ENCODE results near the gene FZD1.

FZD1 gene

DNA sequence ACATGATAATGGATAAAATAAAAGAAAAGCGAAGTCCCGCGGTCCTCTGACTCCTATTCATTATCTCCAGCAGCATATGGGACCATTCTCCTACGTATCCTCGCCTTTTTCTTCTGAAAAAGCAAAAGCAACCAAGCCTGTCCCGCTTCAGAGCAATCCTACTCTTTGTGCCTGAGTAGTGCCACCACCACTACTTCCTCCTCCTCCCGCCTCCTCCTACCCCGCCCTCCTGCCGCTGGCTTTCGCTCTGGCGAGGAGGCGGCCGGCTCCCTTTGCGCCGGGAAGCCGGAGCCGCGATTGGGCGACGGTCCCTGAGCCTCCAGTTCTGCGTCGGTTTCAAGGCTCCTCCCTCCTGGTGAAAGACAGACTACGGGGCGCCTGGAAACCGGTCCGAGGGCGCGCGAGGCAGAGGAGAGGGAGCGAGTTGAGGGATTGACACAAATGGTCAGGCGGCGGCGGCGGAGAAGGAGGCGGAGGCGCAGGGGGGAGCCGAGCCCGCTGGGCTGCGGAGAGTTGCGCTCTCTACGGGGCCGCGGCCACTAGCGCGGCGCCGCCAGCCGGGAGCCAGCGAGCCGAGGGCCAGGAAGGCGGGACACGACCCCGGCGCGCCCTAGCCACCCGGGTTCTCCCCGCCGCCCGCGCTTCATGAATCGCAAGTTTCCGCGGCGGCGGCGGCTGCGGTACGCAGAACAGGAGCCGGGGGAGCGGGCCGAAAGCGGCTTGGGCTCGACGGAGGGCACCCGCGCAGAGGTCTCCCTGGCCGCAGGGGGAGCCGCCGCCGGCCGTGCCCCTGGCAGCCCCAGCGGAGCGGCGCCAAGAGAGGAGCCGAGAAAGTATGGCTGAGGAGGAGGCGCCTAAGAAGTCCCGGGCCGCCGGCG lies at the start of gene FZD1:
Gene FZD1, plus strand, starts transcription at position 388 of the 878 bp plus-strand sequence. Its CDS starts 448 bp downstream, at position 836.
- TF ChIP-seq, protein P1, sequence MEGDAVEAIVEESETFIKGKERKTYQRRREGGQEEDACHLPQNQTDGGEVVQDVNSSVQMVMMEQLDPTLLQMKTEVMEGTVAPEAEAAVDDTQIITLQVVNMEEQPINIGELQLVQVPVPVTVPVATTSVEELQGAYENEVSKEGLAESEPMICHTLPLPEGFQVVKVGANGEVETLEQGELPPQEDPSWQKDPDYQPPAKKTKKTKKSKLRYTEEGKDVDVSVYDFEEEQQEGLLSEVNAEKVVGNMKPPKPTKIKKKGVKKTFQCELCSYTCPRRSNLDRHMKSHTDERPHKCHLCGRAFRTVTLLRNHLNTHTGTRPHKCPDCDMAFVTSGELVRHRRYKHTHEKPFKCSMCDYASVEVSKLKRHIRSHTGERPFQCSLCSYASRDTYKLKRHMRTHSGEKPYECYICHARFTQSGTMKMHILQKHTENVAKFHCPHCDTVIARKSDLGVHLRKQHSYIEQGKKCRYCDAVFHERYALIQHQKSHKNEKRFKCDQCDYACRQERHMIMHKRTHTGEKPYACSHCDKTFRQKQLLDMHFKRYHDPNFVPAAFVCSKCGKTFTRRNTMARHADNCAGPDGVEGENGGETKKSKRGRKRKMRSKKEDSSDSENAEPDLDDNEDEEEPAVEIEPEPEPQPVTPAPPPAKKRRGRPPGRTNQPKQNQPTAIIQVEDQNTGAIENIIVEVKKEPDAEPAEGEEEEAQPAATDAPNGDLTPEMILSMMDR (IDR thresholded peaks at IDR 0.05; ENCODE audit: extremely low read depth, missing control alignments): no peak
- DNase-seq (ENCODE audit: low spot score): peak; percentile 91

DNA sequence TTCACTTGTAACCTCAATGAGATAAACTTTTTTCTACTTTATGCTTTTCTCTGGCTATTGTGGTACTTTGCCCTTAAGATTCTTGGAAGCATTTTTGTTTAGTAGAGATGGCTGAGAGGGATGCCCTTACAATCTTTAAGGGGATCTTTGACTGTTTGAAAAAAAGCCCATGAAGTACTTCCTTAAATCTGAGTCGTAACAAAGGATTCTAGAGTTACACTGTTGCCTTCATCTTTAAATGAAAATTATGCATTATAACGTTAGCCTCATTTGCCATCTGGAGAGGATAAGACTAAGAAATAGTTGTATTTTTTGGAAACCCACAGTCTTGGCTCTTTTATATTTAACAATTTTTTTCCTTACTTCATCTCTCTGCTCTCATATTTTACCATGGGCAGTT lies 37.8 kb upstream of the FZD1 start:
- TF ChIP-seq, protein P1 (IDR thresholded peaks at IDR 0.05; ENCODE audit: extremely low read depth, missing control alignments): no peak
- no peak for DNase-seq (ENCODE audit: low spot score)

DNA sequence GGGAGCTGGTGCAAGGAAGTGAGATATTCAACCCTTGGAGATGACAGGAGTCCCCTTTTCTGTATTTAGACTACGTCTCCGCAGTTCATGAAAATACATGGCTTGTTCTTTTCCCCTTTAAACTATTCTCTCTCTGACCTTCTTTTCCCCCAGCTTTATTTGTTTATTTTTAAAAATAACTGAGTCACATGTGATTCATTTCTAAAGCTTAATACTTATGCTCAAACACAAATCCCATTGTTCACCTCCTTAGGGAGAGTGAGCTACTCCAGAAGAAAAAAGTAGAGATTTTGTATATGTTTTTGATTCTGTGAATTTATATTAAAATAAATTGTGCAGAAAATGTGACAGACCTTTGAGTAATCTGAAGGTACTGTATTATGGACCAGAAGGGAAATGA lies 35.9 kb upstream of the FZD1 start:
- DNase-seq (ENCODE audit: low spot score): no peak
- TF ChIP-seq, protein P1 (IDR thresholded peaks at IDR 0.05; ENCODE audit: extremely low read depth, missing control alignments): no peak

DNA sequence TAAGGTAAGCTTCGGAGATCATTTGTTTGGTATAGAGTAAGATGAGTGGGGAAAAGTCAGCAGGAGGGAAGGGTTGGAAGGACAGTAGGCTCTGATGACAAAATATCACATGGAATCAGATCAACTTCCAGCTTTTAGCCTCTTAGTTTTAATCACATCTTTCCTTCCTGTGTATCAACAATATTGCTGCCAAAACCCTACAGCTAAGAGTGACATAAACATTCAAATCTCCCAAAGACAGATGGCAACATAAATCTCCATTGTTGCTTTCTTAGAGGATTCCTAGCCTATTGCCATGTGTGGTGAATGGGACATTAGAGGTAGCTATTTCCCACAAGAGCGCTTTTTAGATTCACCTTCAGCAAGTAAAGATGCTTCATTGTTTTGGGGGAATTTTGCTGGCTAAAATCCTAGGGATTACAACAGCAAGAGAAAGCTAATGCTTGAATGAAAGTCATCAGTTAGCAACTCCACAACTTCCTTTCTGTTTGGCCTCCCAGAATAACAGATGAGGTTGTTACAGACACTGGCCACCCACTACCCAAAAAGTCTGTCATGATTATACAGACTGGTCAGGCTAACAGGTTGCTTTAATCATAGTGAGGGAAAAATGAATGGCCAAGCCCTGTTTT lies 35.2 kb upstream of the FZD1 start:
- TF ChIP-seq, protein P1 (IDR thresholded peaks at IDR 0.05; ENCODE audit: extremely low read depth, missing control alignments): no peak
- DNase-seq (ENCODE audit: low spot score): no peak

DNA sequence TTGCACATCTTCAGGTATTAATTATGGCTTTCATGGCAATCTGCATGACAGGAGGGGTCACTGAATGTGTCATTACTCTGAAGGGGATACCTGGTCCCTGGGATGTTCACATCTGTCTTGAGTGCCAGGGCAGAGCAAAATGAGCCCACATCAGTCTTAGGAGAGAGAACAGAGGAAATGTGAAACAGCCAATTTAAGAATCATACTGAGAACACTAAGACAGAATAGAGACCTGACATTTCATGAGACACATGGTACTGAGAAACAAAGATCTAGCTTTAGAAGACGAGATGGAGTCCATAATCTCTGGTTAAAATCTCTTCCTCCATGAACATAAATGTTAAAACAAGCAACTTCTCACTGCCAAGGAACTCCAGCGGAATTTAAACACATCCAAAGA lies 34.1 kb upstream of the FZD1 start:
- TF ChIP-seq, protein P1 (IDR thresholded peaks at IDR 0.05; ENCODE audit: extremely low read depth, missing control alignments): no peak

DNA sequence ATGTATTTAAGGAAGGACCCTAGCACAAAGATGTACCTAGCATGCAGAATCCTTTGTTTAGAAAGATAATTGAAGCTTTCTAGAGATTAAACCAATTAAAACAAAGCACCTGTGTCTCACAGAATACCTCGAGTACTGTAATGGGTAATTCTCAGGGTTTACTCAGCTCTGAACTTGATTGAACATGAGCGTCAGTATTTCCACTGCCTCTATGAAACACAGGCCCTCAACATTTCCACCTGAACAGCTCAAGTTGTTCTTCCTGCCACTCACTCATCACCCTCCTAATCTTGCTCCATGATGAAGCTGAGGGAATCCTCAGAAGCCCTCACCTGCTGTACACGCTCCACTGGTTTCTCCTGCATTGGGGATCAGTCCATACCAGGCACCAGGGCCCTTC lies 33.7 kb upstream of the FZD1 start:
- TF ChIP-seq, protein P1 (IDR thresholded peaks at IDR 0.05; ENCODE audit: extremely low read depth, missing control alignments): no peak
- DNase-seq (ENCODE audit: low spot score): no peak

More for the DNA sequence above, 34.1 kb upstream of the FZD1 start:
- no peak for DNase-seq (ENCODE audit: low spot score)

DNA sequence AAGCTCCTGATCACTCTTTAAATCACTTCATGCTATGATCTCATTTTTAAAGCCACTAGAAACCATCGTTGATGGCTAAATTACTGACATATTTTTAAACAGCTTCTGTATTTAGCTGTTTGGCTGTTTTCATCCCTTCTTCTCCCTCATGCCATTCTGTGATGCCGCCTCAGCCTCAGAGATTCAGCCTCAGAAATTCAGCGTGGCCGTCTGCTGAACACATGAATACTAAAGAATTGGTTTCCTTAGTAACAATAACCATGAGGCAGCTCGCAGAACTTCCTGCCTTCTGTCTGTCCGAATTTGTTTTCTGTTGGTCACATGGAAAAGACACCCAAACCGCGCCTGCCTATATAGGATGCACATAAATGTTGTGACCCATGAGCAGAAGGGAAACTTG lies 31.0 kb upstream of the FZD1 start:
- no peak for DNase-seq (ENCODE audit: low spot score)
- TF ChIP-seq, protein P1 (IDR thresholded peaks at IDR 0.05; ENCODE audit: extremely low read depth, missing control alignments): no peak
